LHCN-M2 (cell line): Measurements from ENCODE around the gene UNC13A. TPM values are rescaled to one million over a fixed set of nuclear protein-coding genes. Genes with fewer than 3 reads are reported as not detected.

Source experiments
- DNase-seq: peaks from one replicate; pipeline ENCODE4 v3.0.0-alpha.2; 2012; ENCODE audit warnings: low read depth
- total RNA-seq: library from RNA; depleted of rRNA; stranded (reverse); fragments of >200 nt; gene quantifications from 2 replicates; pipeline ENCODE4 v1.2.3, GENCODE V29; 2014

UNC13A gene
- total RNA-seq, 1 experiment from 2014 or later, result not detected

GRCh38 chr19:17669419-17669818, 18.7 kb downstream of the UNC13A start:
- no peak for DNase-seq

GRCh38 chr19:17665058-17665457, 23.1 kb downstream of the UNC13A start:
- no peak for DNase-seq

- no peak for DNase-seq
These were observed 28.2 kb downstream of the UNC13A start for GRCh38 chr19:17659996-17660395.

- DNase-seq, result no peak
These were observed 29.5 kb downstream of the UNC13A start for GRCh38 chr19:17658666-17659065.

- DNase-seq, result no peak
These were observed 29.9 kb downstream of the UNC13A start for GRCh38 chr19:17658240-17658639.

GRCh38 chr19:17656970-17657369, 31.2 kb downstream of the UNC13A start:
- no peak for DNase-seq

GRCh38 chr19:17655751-17656472, 32.2 kb downstream of the UNC13A start:
- DNase-seq, result no peak

GRCh38 chr19:17654993-17655392, 33.2 kb downstream of the UNC13A start:
- DNase-seq, result no peak

GRCh38 chr19:17652627-17653026, 35.5 kb downstream of the UNC13A start:
- DNase-seq, result no peak

- no peak for DNase-seq
These were observed 39.4 kb downstream of the UNC13A start for GRCh38 chr19:17648786-17649185.

GRCh38 chr19:17648097-17648660, 40.0 kb downstream of the UNC13A start:
- no peak for DNase-seq

GRCh38 chr19:17647071-17648020, 40.8 kb downstream of the UNC13A start:
- no peak for DNase-seq

- DNase-seq, result no peak
These were observed 41.7 kb downstream of the UNC13A start for GRCh38 chr19:17646441-17646840.

GRCh38 chr19:17645339-17645963, 42.7 kb downstream of the UNC13A start:
- no peak for DNase-seq

GRCh38 chr19:17642656-17643055, 45.5 kb downstream of the UNC13A start:
- DNase-seq, result no peak

GRCh38 chr19:17641846-17642245, 46.3 kb downstream of the UNC13A start:
- no peak for DNase-seq

GRCh38 chr19:17641181-17641580, 47.0 kb downstream of the UNC13A start:
- DNase-seq, result no peak

GRCh38 chr19:17633700-17634099, 54.5 kb downstream of the UNC13A start:
- no peak for DNase-seq

- DNase-seq, result no peak
These were observed 55.6 kb downstream of the UNC13A start for GRCh38 chr19:17632577-17632976.

- no peak for DNase-seq
These were observed 58.4 kb downstream of the UNC13A start for GRCh38 chr19:17629760-17630159.

GRCh38 chr19:17627921-17628320, 60.2 kb downstream of the UNC13A start:
- DNase-seq, result no peak

GRCh38 chr19:17627161-17627560, 61.0 kb downstream of the UNC13A start:
- DNase-seq, result no peak
